RWPE2 (cell line): ENCODE results near the gene RTL1.

Experiments
- ATAC-seq: fragments of 200-7000 bp; cut with Tn5 transposase; 3 replicates; pipeline ENCODE4 v1.9.1; 2021; ENCODE audit warnings: low read depth
- DNase-seq: peaks from one replicate; pipeline ENCODE4 v3.0.0-alpha.2; 2020; ENCODE audit warnings: low spot score
- H3K27ac ChIP-seq: fragments of 450-650 bp; 2 replicates; pipeline ENCODE4 v1.5.1; 2017; ENCODE audit warnings: mild to moderate bottlenecking; ENCODE audit not compliant: poor library complexity, severe bottlenecking
- H3K27me3 ChIP-seq: fragments of 250-450 bp; sonication (Bioruptor Pico); 2 replicates; pipeline ENCODE4 v1.5.1; 2021; ENCODE audit warnings: mild to moderate bottlenecking, moderate library complexity; ENCODE audit not compliant: insufficient read depth, poor library complexity, severe bottlenecking
- H3K36me3 ChIP-seq: fragments of 250-450 bp; sonication (Bioruptor Pico); 2 replicates; pipeline ENCODE4 v1.5.1; 2020; ENCODE audit warnings: low read depth, mild to moderate bottlenecking, moderate library complexity
- H3K4me1 ChIP-seq: fragments of 250-450 bp; sonication (Bioruptor Pico); 2 replicates; pipeline ENCODE4 v1.5.1; 2021; ENCODE audit warnings: mild to moderate bottlenecking, moderate library complexity; ENCODE audit not compliant: insufficient read depth, poor library complexity, severe bottlenecking
- H3K4me3 ChIP-seq: fragments of 250-450 bp; sonication (Bioruptor Pico); 2 replicates; pipeline ENCODE4 v1.5.1; 2021; ENCODE audit warnings: mild to moderate bottlenecking, moderate library complexity; ENCODE audit not compliant: severe bottlenecking
- H3K9me3 ChIP-seq: fragments of 250-450 bp; sonication (Bioruptor Pico); 2 replicates; pipeline ENCODE4 v1.5.1; 2021; ENCODE audit warnings: mild to moderate bottlenecking, moderate library complexity; ENCODE audit not compliant: severe bottlenecking
- CTCF ChIP-seq: fragments of 450-650 bp; IDR thresholded peaks from one replicate; pipeline ENCODE4 v1.5.1; 2017; ENCODE audit warnings: mild to moderate bottlenecking, moderate library complexity; ENCODE audit not compliant: poor library complexity, severe bottlenecking

RTL1 gene

GRCh38 chr14:100856056-100856950 lies 47.2 kb downstream of the RTL1 start:
- TF ChIP-seq CTCF, result no peak
- Histone ChIP-seq H3K4me1 (no peaks in the 10 kb centered on the region), H3K9me3 (no peaks in the 10 kb centered on the region), H3K27ac (no peak overlapping the region), H3K36me3 (no peaks in the 10 kb centered on the region), H3K27me3 (no peaks in the 10 kb centered on the region), H3K4me3 (no peak overlapping the region)
- peak; percentile 51 for DNase-seq
- ATAC-seq, result no peak

GRCh38 chr14:100855256-100855930 lies 48.1 kb downstream of the RTL1 start:
- Histone ChIP-seq H3K4me3 (no peak overlapping the region), H3K27me3 (no peaks in the 10 kb centered on the region), H3K27ac (no peak overlapping the region), H3K4me1 (no peaks in the 10 kb centered on the region), H3K9me3 (no peaks in the 10 kb centered on the region), H3K36me3 (no peaks in the 10 kb centered on the region)
- no peak for TF ChIP-seq CTCF
- DNase-seq, result peak; percentile 30
- no peak for ATAC-seq

- no peaks in the 10 kb centered on the region for H3K27me3 ChIP-seq
- ATAC-seq, result no peak
- no peaks in the 10 kb centered on the region for H3K36me3 ChIP-seq
- H3K9me3 ChIP-seq, result no peaks in the 10 kb centered on the region
- TF ChIP-seq CTCF, result no peak
- no peak overlapping the region for H3K4me3 ChIP-seq
- H3K27ac ChIP-seq, result no peak overlapping the region
- peaks cover 6% of the 10 kb centered on the region for H3K4me1 ChIP-seq
- no peak for DNase-seq
These were observed 49.1 kb downstream of the RTL1 start for GRCh38 chr14:100854435-100854834.

GRCh38 chr14:100851946-100852620 lies 51.4 kb downstream of the RTL1 start:
- Histone ChIP-seq H3K4me1 (peaks cover 9% of the 10 kb centered on the region), H3K27me3 (no peaks in the 10 kb centered on the region), H3K9me3 (no peaks in the 10 kb centered on the region), H3K36me3 (no peaks in the 10 kb centered on the region), H3K27ac (no peak overlapping the region), H3K4me3 (no peak overlapping the region)
- no peak for ATAC-seq
- DNase-seq, result no peak
- TF ChIP-seq CTCF, result no peak
